NCI-H2171 (cell line): Measurements from ENCODE around the gene TSHZ2.

Source experiments
- DNase-seq: peaks from one replicate; lab custom pipeline; 2025; lab: John Stamatoyannopoulos, UW

Gene TSHZ2

DNA sequence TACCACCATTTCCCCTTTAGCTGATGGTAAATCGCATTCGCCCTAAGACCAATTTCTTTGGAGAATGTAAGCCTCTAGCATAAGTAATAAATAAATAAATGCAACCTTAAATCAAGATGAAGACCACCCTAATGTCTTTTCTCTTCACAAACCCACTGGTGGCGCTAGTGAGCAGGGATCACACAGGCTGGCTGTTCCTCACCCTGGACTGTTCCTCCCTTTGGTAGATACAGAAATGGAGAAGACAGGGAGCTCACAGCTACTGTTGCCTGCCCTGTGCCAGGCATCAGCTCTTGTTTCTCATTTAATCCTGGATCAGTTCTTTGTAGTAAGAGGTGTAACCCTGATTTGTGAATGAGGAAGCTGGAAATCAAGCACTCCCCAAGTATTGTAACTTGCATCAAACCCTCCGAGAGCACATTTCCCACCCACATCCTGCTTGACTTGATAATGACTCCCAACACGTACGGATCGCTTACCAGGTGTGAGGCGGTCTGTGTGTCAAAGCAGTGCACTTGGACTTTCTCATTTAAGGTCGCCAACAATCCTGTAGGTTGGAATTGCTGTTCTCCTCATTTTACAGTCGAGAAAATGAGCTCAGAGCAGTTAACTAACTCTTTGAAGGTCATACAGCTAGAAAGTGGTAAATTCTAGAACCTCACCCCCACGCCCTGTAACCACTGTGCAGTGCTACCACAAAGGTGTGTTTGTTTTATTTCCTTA, 236.1 kb downstream of the TSHZ2 start:
- no peak for DNase-seq

DNA sequence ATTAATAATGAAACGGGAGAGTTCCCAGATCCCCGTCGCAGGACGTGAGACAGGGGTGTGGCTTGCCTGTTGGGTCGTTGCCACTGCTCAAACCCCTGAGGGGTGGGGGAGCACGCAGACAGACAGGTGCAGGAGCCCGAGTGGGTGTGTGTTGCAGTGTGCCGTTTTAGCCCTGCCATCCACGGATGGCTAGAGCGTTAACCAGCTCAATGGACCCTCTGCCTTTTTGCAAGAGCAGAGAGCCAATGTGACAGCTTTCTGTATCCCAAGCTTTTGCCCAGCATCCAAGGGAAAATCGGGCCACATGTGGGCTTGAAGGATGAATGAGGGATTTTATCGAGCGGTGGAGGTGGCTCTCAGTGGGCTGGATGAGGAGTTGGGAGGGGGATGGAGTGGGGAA, 237.9 kb downstream of the TSHZ2 start:
- DNase-seq = no peak

DNA sequence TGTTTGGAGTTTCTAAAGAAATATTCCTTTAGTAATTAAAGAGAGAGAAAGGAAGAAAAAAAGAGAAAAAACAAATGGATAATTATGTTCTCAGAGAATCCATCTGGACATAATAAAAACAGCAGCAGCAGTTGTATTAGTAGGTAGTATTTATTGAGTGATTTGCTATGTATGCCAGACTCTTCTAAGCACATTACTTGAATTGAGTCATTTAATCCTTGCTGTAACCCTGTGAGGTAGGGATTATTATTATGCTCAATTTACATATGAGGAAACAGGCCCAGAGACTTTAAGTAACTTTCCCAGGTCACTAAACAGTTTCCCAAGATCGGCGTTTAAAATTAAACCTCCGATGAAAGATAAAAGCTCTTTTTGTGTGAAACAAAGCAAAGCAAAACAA, 238.8 kb downstream of the TSHZ2 start:
- no peak for DNase-seq

DNA sequence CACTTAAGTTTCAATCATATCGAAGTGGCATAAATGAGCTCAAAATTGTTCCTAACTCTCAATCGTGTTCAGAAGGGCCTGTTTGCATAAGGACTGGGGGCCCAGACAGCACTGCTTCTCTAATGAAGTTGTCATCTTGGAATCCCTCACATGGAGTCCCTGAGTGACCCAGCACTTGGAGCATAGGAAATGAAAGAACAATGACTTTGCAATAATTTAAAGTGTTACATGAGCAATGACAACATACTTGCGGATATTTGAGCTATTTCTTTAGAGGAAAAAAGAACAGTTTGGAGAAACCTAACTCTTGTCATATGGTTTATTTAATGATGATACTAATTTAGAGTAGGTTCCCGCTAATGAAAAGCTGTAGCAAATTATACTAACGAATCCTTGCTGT, 239.9 kb downstream of the TSHZ2 start:
- no peak for DNase-seq

DNA sequence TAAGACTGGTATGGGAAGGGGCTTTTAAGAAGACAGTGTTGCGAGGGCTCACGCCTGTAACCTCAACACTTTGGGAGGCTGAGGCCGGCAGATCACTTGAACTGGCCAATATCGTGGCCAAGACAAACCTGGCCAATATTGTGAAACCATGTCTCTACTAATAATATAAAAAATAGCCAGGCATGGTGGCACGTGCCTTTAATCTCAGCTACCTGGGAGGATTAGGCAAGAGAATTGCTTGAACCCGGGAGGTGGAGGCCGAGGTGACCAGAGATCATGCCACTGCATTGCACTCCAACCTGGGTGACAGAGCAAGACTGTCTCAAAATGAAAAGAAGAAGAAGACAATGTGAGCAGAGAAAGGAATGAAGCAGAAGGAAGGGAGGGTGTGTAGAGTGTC, 242.2 kb downstream of the TSHZ2 start:
- no peak for DNase-seq

DNA sequence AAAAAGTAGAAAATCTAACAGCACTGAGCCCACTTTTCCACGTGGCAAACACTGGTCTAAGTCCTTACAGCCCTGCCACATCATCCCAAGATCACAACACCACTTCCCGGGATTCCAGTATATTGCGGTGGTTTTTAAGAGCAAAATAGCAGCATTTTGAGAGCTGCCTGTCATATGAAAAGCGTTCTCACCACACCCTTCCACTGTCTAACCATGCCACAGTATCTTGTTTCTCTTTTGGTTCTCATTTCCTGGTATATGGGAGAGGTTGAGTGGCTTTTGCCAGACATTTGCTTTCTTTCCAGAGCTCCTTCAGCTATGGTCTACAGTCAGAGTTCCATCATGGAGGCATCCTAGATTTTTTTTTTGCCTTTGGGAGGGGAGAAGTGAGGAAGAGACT, 243.0 kb downstream of the TSHZ2 start:
- no peak for DNase-seq

DNA sequence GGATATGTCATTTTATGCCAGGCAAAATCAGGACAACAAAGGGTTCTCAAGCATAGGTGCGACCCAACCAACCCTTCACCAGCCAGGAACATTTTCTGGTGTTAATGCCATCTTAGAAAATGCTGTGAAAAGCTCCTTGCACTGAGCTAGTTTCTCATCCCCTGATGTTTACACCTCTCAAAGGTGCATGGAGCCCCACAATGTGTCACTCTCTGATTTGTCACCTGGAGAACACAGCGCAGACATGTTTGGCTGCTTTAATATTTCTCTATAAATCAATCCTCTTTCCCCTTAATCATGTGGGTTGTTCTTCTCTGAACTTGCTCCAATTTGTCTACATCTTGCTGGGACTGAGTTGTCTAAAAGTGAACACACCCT, 244.3 kb downstream of the TSHZ2 start:
- DNase-seq = no peak

DNA sequence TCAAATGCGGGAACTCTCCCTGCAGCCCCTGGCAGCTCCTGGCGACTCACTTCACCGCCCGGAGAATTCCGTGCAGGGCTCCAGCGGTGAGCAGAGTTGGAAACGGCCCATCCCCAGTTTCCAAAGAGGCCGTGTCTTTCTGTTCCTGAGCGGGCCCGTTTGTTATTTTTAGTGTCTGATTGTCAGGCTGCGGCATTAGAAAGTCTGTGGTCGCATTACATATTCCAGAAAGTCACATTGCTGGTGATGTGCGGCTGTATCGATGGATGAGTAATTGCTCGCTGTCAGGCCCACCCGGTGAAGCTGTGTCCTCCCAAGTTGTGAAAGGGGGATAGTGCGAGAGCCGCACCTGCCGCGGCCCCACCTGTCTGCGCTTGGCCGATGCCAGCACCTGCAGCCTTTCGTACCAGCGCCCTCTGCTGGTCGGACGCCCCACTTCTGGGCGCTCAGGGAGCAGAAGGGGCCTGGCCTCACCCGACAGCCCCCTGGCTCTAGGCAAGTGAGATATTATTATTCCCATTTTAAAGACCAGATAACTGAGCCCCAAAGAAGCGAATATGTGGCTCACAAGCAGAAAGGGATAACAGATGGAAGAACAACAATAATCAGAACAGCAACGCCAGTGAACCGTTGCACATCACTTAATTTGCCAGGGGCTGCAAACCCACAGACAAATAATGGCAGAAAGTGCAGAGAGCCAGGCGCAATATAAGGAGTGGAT, 244.9 kb downstream of the TSHZ2 start:
- DNase-seq = peak; percentile 50

DNA sequence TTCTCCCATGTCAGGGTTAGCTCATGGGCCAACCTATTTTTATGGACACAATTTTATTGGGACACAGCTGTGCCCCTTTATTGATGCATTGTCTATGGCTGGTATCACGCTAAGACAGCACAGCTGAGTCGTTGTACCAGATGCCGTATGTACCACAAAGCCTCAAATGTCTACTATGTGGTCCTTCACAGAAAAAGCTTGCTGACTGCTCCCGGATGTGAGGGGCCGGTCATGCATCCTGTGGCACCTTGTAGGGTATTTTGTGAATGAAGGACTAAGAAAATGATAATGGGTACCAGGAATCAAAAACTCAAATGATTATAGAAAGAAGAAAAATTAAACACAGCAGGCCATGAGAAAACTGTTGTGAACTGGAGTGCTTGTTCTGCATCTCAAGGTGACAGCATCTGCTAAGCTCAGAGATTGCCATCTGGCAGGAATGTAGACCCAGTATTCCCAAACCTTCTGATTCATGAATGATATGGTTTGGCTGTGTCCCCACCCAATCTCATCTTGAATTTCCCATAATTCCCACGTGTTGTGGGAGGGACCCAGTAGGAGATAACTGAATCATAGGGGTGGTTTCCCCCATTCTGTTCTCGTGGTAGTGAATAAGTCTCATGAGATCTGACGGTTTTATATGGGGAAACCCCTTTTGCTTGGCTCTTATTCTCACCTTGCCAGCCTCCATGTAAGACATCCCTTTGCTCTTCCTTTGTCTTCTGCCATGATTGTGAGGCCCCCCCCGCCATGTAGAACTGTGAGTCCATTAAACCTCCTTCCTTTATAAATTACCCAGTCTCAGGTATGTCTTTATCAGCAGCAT, 248.5 kb downstream of the TSHZ2 start:
- no peak for DNase-seq

DNA sequence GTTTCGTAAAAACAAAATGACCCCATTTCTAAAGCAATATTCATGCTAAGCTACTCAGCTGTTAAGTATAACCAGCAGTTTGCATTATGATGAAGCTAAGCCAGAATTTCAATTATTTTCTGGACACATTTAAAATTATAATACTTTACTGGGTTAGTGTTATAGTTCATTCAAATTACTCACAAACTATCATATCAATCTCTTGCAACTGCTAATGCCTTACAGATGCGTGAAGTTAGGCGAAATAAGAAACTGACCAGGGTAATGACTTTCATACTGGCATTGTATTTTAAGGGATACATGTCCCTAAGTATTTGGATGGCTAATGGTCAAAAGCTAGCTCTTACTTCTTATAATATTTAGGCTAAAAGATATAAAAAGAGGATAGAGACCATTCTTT, 249.6 kb downstream of the TSHZ2 start:
- DNase-seq = no peak

DNA sequence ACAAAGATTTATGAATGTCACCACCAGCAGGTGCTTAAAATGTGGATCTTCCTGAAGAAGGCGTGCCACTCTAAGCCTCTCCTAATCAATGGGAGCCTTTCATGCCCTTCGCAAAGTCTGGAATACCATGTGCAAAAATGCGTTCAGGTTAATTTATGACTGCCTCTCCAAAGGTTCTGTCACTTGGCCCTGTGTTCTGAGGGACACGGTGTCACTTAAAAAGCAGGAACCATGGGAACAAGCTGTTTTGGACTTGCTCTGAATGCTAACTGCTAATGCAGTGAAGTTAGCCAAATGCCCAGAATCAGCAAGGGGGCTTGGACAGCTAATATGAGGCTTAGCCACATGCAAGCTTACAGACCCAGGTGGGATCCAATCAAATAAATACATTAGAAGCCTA, 250.3 kb downstream of the TSHZ2 start:
- DNase-seq = no peak

DNA sequence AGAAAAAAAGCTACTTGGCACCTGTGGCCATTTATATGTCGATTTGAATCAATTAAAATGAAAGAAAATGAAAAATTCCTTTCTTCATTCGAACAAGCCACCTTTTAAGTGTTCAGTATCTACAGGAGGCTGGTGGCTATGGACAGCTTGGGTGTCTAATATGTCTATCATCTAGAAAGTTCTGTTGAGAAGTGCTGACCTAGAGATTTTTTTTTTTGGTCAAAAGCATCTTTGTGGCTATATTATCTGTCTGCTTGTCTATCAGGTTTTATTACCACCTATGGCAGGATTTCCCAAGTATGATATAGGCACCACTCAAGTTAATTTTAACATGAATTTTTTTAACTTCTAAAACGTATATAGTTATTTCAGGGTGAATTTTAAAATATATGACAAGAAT, 250.8 kb downstream of the TSHZ2 start:
- no peak for DNase-seq

DNA sequence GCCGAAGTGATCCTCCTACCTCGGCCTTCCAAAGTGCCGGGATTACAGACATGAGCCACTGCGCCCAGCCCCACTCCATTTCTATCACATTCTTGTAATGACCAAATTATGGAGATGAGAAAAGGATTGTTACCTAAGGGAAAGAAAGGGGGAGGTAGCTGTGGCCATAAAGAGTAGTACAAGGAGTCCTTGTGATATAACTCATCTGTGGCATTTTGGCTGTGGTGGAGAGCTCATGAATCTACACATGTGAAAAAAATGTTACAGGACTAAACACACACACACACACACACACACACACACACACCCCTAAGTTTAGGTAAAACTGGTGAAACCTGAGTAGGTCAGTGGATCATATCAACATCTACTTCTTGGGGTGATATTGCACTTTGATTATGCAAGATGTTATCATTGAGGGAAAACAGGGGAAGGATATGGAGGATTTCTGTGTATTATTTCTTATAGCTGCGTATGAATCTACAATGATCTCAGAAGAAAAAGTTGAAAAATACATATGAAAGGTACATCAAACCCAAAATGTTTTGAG, 251.5 kb downstream of the TSHZ2 start:
- no peak for DNase-seq

DNA sequence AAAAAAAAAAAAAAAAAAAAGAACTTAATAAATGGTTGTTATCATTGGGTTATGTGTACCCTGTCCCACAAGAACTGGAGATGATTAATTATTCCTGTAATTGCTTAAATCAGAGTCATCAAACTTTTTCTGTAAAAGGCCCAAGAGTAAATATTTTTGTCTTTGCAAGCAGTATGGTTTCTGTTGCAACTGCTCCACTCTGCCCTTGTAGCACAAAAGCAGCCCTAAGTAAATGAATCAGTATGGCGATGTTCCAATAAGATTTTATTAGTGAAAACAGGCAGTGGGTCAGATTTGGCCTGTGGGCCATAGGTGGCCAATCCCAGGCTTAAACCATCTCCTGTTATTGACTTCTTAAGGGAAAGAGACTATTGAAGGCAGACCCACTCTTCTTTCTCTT, 252.7 kb downstream of the TSHZ2 start:
- DNase-seq = no peak

DNA sequence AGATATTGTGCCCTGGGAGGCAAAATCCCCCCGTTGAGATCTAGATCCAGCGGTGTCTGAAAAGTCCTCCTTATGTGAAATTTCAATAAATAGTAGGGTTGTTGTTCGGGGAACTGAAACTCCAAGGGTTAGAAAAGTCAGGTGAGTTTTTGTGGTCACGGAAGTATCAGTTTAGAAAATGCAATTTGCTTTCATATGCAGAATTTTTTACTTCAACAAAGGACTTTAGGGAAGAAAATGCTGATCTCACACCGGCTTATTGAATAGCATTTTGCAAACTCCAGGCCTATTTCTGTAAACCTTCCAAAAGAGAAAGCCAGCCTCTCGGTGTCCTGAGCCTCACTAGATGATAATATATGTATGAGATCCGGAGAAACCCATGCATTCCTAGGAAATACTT, 254.7 kb downstream of the TSHZ2 start:
- DNase-seq = no peak

DNA sequence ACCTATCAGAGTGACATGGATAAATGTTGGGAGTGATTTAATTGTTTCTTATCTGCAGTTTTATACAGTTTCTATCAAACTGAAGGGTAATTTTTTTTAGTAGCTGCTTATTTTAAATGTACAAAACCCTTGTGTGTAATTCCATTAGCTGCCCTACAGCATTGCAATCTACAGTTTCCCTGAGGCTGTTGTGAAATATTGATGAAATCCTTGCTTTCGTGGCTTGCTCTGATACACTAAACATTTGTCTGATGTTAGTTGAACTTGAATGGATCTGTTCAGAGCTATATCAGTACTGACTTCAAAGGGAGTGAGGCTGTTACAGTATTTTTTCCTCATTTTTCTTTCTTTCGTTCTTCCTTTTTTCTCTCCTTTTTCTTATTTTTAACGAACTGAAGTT, 255.4 kb downstream of the TSHZ2 start:
- no peak for DNase-seq

DNA sequence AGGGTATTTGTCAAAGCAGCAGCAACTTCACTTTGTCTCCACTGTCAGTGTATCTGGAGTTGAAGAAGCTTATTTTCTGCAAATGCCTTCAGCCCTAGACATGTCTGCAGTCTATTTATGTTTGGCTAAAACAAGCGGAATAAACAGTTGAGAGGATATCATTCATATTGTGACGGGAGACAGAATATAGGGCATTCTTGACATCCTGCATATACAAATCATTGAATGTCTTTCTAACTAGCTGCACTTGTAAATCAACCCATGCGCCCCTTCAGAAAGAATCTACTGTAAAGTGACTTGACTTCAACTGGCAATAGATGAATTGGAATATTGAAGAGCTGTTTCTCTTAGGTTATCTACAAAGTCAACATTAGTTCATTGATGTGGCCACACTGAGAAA, 258.9 kb downstream of the TSHZ2 start:
- DNase-seq = no peak

DNA sequence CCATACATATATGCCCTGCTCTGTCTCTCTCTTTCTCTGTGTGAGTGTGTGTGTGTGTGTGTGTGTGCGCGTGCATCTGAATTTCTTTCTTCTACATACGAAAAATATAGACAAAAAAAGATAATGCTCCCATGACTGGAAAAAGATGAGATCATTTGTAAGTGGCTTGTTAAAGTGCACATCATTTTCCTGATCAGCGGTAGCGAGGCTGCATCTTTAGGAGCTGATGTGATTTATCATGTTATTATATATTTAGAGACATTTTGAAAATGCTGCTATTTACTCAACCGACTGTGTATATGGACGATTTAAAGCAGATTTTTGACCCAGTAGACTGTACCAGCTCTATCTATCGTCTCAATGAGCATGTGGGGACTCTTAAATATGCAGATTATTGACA, 265.3 kb downstream of the TSHZ2 start:
- no peak for DNase-seq

DNA sequence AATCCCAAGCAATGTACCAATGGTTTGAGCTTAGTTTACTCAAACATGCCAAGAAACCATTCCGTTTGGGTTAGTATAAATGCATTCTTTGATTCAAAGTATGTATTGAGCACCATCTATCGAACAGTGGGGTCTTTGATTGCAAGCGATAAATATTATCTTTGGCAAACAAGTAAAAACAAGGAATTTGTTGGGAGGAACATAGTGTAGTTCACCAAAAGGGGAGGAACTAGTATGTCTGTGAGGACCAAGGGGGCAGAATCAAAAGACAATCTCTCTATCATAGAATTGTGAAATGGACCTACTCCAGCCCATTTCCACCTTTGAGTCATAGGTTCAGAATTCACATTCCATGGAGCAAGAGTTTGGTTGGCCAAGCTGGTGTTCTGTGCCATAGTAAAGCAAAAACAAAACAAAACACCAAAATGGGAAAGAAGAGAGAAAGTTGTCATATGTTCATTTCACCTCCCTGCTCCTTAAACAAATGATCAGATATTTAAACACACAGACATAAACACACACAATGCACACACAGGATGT, 266.0 kb downstream of the TSHZ2 start:
- DNase-seq = no peak

DNA sequence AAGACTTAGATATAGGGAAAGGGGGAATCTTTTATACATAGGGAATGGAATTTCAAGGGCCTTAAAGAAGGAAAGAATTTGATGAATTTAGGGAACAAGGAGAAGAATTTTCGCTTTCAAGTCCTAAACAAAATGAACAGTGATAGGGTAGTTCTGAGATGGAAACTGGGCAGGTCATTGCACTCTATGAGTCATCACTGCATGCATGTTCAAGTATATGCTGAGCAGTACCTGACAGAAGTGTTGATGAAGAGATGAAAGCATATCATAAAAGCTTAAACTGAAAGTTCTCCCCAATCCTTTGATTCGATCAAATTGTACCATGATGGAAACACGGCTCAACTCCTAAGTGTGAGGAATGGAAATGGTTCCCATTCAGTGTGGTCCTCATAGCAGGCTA, 271.0 kb downstream of the TSHZ2 start:
- no peak for DNase-seq

DNA sequence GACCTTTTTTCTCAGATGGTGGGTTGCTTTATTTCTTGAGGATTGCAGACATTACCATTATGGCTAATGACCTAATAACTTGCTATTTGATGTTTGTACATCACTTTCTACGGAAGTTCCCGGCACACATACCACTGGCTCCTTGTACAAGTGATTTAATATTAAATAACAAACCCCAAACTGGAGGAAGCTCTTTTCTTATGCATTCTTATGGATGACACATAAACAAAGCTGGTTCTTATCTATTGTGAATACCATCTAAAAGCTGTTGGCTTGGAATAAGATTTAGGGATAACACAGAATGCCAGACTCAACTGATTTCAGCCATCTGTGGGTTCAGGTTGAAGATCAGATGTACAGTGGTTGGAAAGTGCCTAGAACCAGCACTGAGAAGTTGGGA, 272.6 kb downstream of the TSHZ2 start:
- DNase-seq = no peak

DNA sequence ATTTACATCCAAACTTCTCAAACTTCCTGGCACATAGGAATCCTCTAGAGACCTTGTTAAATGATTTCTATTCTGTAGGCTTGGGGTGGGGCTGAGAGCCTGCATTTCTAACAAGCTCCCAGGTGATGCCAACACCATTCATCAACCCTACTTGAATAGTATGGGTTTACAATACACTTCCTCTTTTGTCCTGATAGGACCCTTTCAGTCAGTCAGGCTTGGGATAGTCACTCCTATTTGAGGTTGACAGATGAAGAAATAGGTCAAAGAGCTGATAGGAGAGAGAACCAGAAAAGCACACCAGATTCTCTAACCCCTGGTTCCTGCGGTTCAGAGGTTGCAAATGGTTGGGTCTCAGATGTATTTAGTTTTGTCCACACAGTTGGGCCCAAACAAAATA, 273.4 kb downstream of the TSHZ2 start:
- no peak for DNase-seq
